Measurements from ENCODE around the gene MEI1.

DNA sequence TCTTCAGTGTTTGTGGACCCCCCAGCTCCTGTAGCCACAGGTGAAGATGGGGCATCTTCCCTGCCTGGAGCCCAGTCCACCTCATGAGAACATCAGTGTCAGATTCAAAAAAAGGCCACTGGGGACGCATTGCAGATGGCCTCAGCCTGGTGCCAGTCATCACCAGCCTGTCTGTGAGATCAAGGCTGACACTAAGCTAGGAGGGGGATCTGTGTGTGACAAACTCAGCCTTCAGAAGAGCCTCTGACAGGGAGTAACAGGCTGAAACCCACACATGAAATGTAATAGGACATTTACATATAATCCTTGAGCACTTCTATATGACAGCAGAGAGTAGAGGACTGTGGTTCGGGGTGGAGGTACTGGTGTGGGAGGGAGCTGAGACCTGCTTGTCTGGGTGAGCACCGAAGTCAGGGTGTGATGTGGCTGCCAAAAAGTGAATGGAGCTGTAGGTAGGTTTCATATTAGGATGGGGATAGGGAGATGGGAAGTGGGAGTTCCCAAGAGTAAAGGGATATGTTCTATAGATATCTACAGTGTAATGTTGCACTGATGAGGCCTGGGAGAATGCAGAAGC, 80.7 kb downstream of the MEI1 start:
- TF ChIP-seq CTCF (IDR thresholded peaks at IDR 0.05; ENCODE audit: low read length), result no peak
- TF ChIP-seq EZH2 (optimal IDR thresholded peaks at IDR 0.05; ENCODE audit: low read depth, low read length), result no peak
- no peak for TF ChIP-seq EZH2phosphoT487 (IDR thresholded peaks at IDR 0.05; ENCODE audit: low read length)
